Activated B cell treated with CpG ODN at 0.5 μM for 24 hours (primary cell): ENCODE results near the gene RTL10. TPM values are rescaled to one million over a fixed set of nuclear protein-coding genes. Genes with fewer than 3 reads are reported as not detected.

Experiments used
- ATAC-seq: fragments of 200-7000 bp; cut with Tn5 transposase; one replicate; pipeline ENCODE4 v1.10.0; 2021; ENCODE audit warnings: low read depth, mild to moderate bottlenecking, moderate library complexity
- CTCF ChIA-PET: fragments of 350-600 bp; sonication (Branson Sonifier 250); formaldehyde crosslinking; loops from one replicate; lab custom pipeline; 2021; ENCODE audit warnings: antibody characterized with exemption; lab: Charles Lee
- POLR2A ChIA-PET: fragments of 350-600 bp; sonication (Branson Sonifier 250); formaldehyde crosslinking; loops from one replicate; lab custom pipeline; 2021; ENCODE audit warnings: antibody characterized with exemption; lab: Charles Lee
- DNase-seq: peaks from one replicate; pipeline ENCODE4 v3.0.0; 2022
- H3K27ac Mint-ChIP-seq: one replicate; pipeline ENCODE4 v1.8.0; 2020; ENCODE audit warnings: mixed read lengths
- H3K27me3 Mint-ChIP-seq: one replicate; pipeline ENCODE4 v1.8.0; 2021; ENCODE audit warnings: mixed read lengths
- H3K36me3 Mint-ChIP-seq: one replicate; pipeline ENCODE4 v1.8.0; 2021; ENCODE audit warnings: low read depth, mixed read lengths
- H3K4me1 Mint-ChIP-seq: one replicate; pipeline ENCODE4 v1.8.0; 2021; ENCODE audit warnings: mixed read lengths
- H3K4me3 Mint-ChIP-seq: one replicate; pipeline ENCODE4 v1.8.0; 2020; ENCODE audit warnings: mild to moderate bottlenecking, mixed read lengths
- H3K9me3 Mint-ChIP-seq: one replicate; pipeline ENCODE4 v1.8.0; 2020; ENCODE audit warnings: mixed read lengths
- CTCF ChIP-seq: fragments of 200-600 bp; IDR thresholded peaks from one replicate; pipeline ENCODE4 v1.8.0; 2022; ENCODE audit warnings: antibody characterized with exemption, mild to moderate bottlenecking
- intact Hi-C: fragments of 100-400 bp; cut with micrococcal nuclease; formaldehyde crosslinking; loops from one replicate; pipeline ENCODE4 v1.15.1; 2024
- total RNA-seq: library from RNA; stranded (reverse); gene quantifications from 2 replicates; pipeline ENCODE4 v1.2.3, GENCODE V29; 2022

Gene RTL10
- total RNA-seq, 1 donor from 2014 or later, result 12.1 TPM

- no peak overlapping the region for H3K27ac Mint-ChIP-seq
- H3K27me3 Mint-ChIP-seq, result no peaks in the 10 kb centered on the region
- no peaks in the 10 kb centered on the region for H3K36me3 Mint-ChIP-seq
- CTCF ChIA-PET, result no interaction called here
- no peak for TF ChIP-seq CTCF
- intact Hi-C loops, result no loop called here
- ATAC-seq (no peak), DNase-seq (no peak)
- no peak overlapping the region for H3K4me3 Mint-ChIP-seq
- POLR2A ChIA-PET, result no interaction called here
- H3K4me1 Mint-ChIP-seq, result no peaks in the 10 kb centered on the region
- no peaks in the 10 kb centered on the region for H3K9me3 Mint-ChIP-seq
Observed at GRCh38 chr22:19868773-19869471, 14.2 kb upstream of the RTL10 start.

GRCh38 chr22:19868333-19868732, 13.7 kb upstream of the RTL10 start:
- intact Hi-C loops, result no loop called here
- H3K27me3 Mint-ChIP-seq, result no peaks in the 10 kb centered on the region
- ATAC-seq, result no peak
- no peak for DNase-seq
- H3K27ac Mint-ChIP-seq, result no peak overlapping the region
- H3K4me3 Mint-ChIP-seq, result no peak overlapping the region
- H3K4me1 Mint-ChIP-seq, result no peaks in the 10 kb centered on the region
- ChIA-PET POLR2A (no interaction called here), CTCF (no interaction called here)
- no peaks in the 10 kb centered on the region for H3K9me3 Mint-ChIP-seq
- TF ChIP-seq CTCF, result no peak
- no peaks in the 10 kb centered on the region for H3K36me3 Mint-ChIP-seq

GRCh38 chr22:19867617-19868016, 12.9 kb upstream of the RTL10 start:
- Mint-ChIP-seq H3K27me3 (no peaks in the 10 kb centered on the region), H3K36me3 (no peaks in the 10 kb centered on the region), H3K4me3 (no peak overlapping the region), H3K4me1 (no peaks in the 10 kb centered on the region), H3K27ac (no peak overlapping the region), H3K9me3 (no peaks in the 10 kb centered on the region)
- DNase-seq (no peak), ATAC-seq (no peak)
- CTCF ChIA-PET, result no interaction called here
- POLR2A ChIA-PET, result no interaction called here
- no peak for TF ChIP-seq CTCF
- intact Hi-C loops, result no loop called here

GRCh38 chr22:19866665-19867009, 12.0 kb upstream of the RTL10 start:
- H3K4me1 Mint-ChIP-seq, result no peaks in the 10 kb centered on the region
- H3K9me3 Mint-ChIP-seq, result no peaks in the 10 kb centered on the region
- no peak for TF ChIP-seq CTCF
- no peaks in the 10 kb centered on the region for H3K36me3 Mint-ChIP-seq
- ChIA-PET POLR2A (no interaction called here), CTCF (interaction anchor here (0.7 kb wide), 1 partner anchor 11 kb away, joined by 3 read pairs; no protein-coding TSS in a partner anchor)
- H3K4me3 Mint-ChIP-seq, result no peak overlapping the region
- DNase-seq (no peak), ATAC-seq (no peak)
- no peak overlapping the region for H3K27ac Mint-ChIP-seq
- intact Hi-C loops, result no loop called here
- H3K27me3 Mint-ChIP-seq, result no peaks in the 10 kb centered on the region

- H3K27ac Mint-ChIP-seq, result no peak overlapping the region
- H3K27me3 Mint-ChIP-seq, result no peaks in the 10 kb centered on the region
- ChIA-PET CTCF (no interaction called here), POLR2A (no interaction called here)
- H3K36me3 Mint-ChIP-seq, result no peaks in the 10 kb centered on the region
- intact Hi-C loops, result no loop called here
- no peaks in the 10 kb centered on the region for H3K9me3 Mint-ChIP-seq
- no peaks in the 10 kb centered on the region for H3K4me1 Mint-ChIP-seq
- DNase-seq (no peak), ATAC-seq (no peak)
- TF ChIP-seq CTCF, result no peak
- H3K4me3 Mint-ChIP-seq, result no peak overlapping the region
Observed at GRCh38 chr22:19865141-19865829, 10.6 kb upstream of the RTL10 start.
